Calu3 (cell line): ENCODE results near the gene MRPL21. TPM values are rescaled to one million over a fixed set of nuclear protein-coding genes. Genes with fewer than 3 reads are reported as not detected.

Experiments
- BruUV-seq: library from RNA; stranded (reverse); fragments of 400-500 nt; replicated peaks from 2 replicates; lab custom pipeline; 2021; lab: Mats Ljungman, UMichigan
- CTCF ChIA-PET: fragments of 300-600 bp; sonication (Branson Sonifier 250); formaldehyde crosslinking; loops from one replicate; lab custom pipeline; 2022; ENCODE audit warnings: antibody characterized with exemption; lab: Charles Lee
- DNase-seq: peaks from one replicate; pipeline ENCODE4 v3.0.0; 2022
- H3K27ac Mint-ChIP-seq: one replicate; pipeline ENCODE4 v1.8.0; 2022; ENCODE audit warnings: mixed read lengths; ENCODE audit not compliant: unreplicated experiment
- H3K27me3 Mint-ChIP-seq: one replicate; pipeline ENCODE4 v1.8.0; 2022; ENCODE audit warnings: mixed read lengths; ENCODE audit not compliant: unreplicated experiment
- H3K36me3 Mint-ChIP-seq: one replicate; pipeline ENCODE4 v1.8.0; 2022; ENCODE audit warnings: mild to moderate bottlenecking, moderate library complexity, mixed read lengths; ENCODE audit not compliant: insufficient read depth, unreplicated experiment
- H3K4me1 Mint-ChIP-seq: one replicate; pipeline ENCODE4 v1.8.0; 2022; ENCODE audit warnings: mild to moderate bottlenecking, low read depth, mixed read lengths; ENCODE audit not compliant: unreplicated experiment
- H3K4me3 Mint-ChIP-seq: one replicate; pipeline ENCODE4 v1.8.0; 2022; ENCODE audit warnings: mild to moderate bottlenecking, low read depth, moderate library complexity, mixed read lengths; ENCODE audit not compliant: unreplicated experiment
- H3K9me3 Mint-ChIP-seq: one replicate; pipeline ENCODE4 v1.8.0; 2022; ENCODE audit warnings: low read depth, mixed read lengths; ENCODE audit not compliant: unreplicated experiment
- CTCF ChIP-seq: fragments of 200-600 bp; IDR thresholded peaks from one replicate; pipeline ENCODE4 v1.8.0; 2022; ENCODE audit warnings: antibody characterized with exemption; ENCODE audit not compliant: unreplicated experiment
- intact Hi-C: fragments of 100-400 bp; cut with micrococcal nuclease; formaldehyde crosslinking; loops from one replicate; pipeline ENCODE4 v1.10.0; 2022; ENCODE audit not compliant: unreplicated experiment
- total RNA-seq: library from RNA; stranded (reverse); gene quantifications from 2 replicates; pipeline ENCODE4 v1.2.3, GENCODE V29; 2022

Gene MRPL21
- total RNA-seq, 1 experiment from 2014 or later: 79.7 TPM

GRCh38 chr11:68893282-68893681 is 10.3 kb downstream of the MRPL21 start:
- H3K4me3 Mint-ChIP-seq: no peak overlapping the region
- CTCF ChIA-PET: no interaction called here
- no peaks in the 10 kb centered on the region for H3K27me3 Mint-ChIP-seq
- BruUV-seq: no TSS peak
- H3K27ac Mint-ChIP-seq: no peak overlapping the region
- H3K9me3 Mint-ChIP-seq: no peaks in the 10 kb centered on the region
- H3K36me3 Mint-ChIP-seq: peaks cover 30% of the 10 kb centered on the region
- intact Hi-C loops: no loop called here
- no peak for DNase-seq
- no peaks in the 10 kb centered on the region for H3K4me1 Mint-ChIP-seq
- no peak for TF ChIP-seq CTCF

GRCh38 chr11:68892576-68892975 is 11.1 kb downstream of the MRPL21 start:
- no TSS peak for BruUV-seq
- TF ChIP-seq CTCF: no peak
- H3K4me1 Mint-ChIP-seq: no peaks in the 10 kb centered on the region
- CTCF ChIA-PET: no interaction called here
- H3K27me3 Mint-ChIP-seq: no peaks in the 10 kb centered on the region
- H3K36me3 Mint-ChIP-seq: peaks cover 30% of the 10 kb centered on the region
- intact Hi-C loops: no loop called here
- H3K4me3 Mint-ChIP-seq: no peak overlapping the region
- H3K9me3 Mint-ChIP-seq: no peaks in the 10 kb centered on the region
- H3K27ac Mint-ChIP-seq: no peak overlapping the region
- DNase-seq: no peak

- CTCF ChIA-PET: no interaction called here
- Mint-ChIP-seq H3K4me3 (no peak overlapping the region), H3K27ac (no peak overlapping the region), H3K27me3 (no peaks in the 10 kb centered on the region), H3K9me3 (no peaks in the 10 kb centered on the region), H3K36me3 (peaks cover 30% of the 10 kb centered on the region), H3K4me1 (no peaks in the 10 kb centered on the region)
- no TSS peak for BruUV-seq
- intact Hi-C loops: no loop called here
- DNase-seq: no peak
- TF ChIP-seq CTCF: no peak
These were observed 12.2 kb downstream of the MRPL21 start for GRCh38 chr11:68891351-68891948.

- CTCF ChIA-PET: no interaction called here
- peak overlapping the region; percentile 31 for H3K27ac Mint-ChIP-seq
- intact Hi-C loops: no loop called here
- no peak for DNase-seq
- TF ChIP-seq CTCF: no peak
- no TSS peak for BruUV-seq
- H3K36me3 Mint-ChIP-seq: peaks cover 30% of the 10 kb centered on the region
- H3K9me3 Mint-ChIP-seq: no peaks in the 10 kb centered on the region
- no peak overlapping the region for H3K4me3 Mint-ChIP-seq
- H3K4me1 Mint-ChIP-seq: no peaks in the 10 kb centered on the region
- H3K27me3 Mint-ChIP-seq: no peaks in the 10 kb centered on the region
These were observed 13.0 kb downstream of the MRPL21 start for GRCh38 chr11:68890490-68891231.
